ENCODE measurements around the gene TOMM22.
"Not testable (repeated sequence)": the region's sequence is repeated elsewhere in the genome, so short reads cannot be mapped to it uniquely, and the experiment has no call there.

The TOMM22 gene

GRCh38 chr22:38681582-38682335 is at the start of gene TOMM22:
Gene TOMM22 (plus strand): TSS chr22:38681957. CDS start chr22:38681979, 22 bp downstream.
- DNase-seq (ENCODE audit: low spot score), result peak; percentile 90

GRCh38 chr22:38632528-38632927 is 49.2 kb upstream of the TOMM22 start:
- DNase-seq (ENCODE audit: low spot score), result no peak

- no peak for DNase-seq (ENCODE audit: low spot score)
Measured at GRCh38 chr22:38638216-38638615, 43.5 kb upstream of the TOMM22 start.

GRCh38 chr22:38638728-38639127 is 43.0 kb upstream of the TOMM22 start:
- no peak for DNase-seq (ENCODE audit: low spot score)

- DNase-seq (ENCODE audit: low spot score), result no peak
Measured at GRCh38 chr22:38641476-38642040, 40.2 kb upstream of the TOMM22 start.

GRCh38 chr22:38644245-38644644 is 37.5 kb upstream of the TOMM22 start:
- not testable (repeated sequence) for DNase-seq (ENCODE audit: low spot score)

- no peak for DNase-seq (ENCODE audit: low spot score)
Measured at GRCh38 chr22:38645430-38645829, 36.3 kb upstream of the TOMM22 start.

- DNase-seq (ENCODE audit: low spot score), result no peak
Measured at GRCh38 chr22:38649841-38650522, 31.8 kb upstream of the TOMM22 start.

- peak; percentile 39 for DNase-seq (ENCODE audit: low spot score)
Measured at GRCh38 chr22:38652859-38653258, 28.9 kb upstream of the TOMM22 start.

GRCh38 chr22:38653741-38654140 is 28.0 kb upstream of the TOMM22 start:
- no peak for DNase-seq (ENCODE audit: low spot score)

GRCh38 chr22:38655519-38656255 is 26.1 kb upstream of the TOMM22 start:
- DNase-seq (ENCODE audit: low spot score), result peak; percentile 44

GRCh38 chr22:38656256-38657044 is 25.3 kb upstream of the TOMM22 start, which contains the start of the genes CBY1 and FAM227A:
Gene CBY1 (plus strand): TSS chr22:38656638. CDS start chr22:38668055, 11,417 bp downstream.
Gene FAM227A (minus strand): TSS chr22:38656392. CDS start chr22:38650168, 6,224 bp downstream.
- peak; percentile 88 for DNase-seq (ENCODE audit: low spot score)

GRCh38 chr22:38657045-38657909 is 24.5 kb upstream of the TOMM22 start:
- DNase-seq (ENCODE audit: low spot score), result peak; percentile 71

- DNase-seq (ENCODE audit: low spot score), result no peak
Measured at GRCh38 chr22:38674888-38675287, 6.9 kb upstream of the TOMM22 start.

- no peak for DNase-seq (ENCODE audit: low spot score)
Measured at GRCh38 chr22:38675833-38676232, 5.9 kb upstream of the TOMM22 start.

- no peak for DNase-seq (ENCODE audit: low spot score)
Measured at GRCh38 chr22:38684895-38685294, 3.1 kb downstream of the TOMM22 start.

GRCh38 chr22:38685761-38686160 is 4.0 kb downstream of the TOMM22 start:
- no peak for DNase-seq (ENCODE audit: low spot score)

GRCh38 chr22:38689651-38690050 is 7.9 kb downstream of the TOMM22 start:
- DNase-seq (ENCODE audit: low spot score), result no peak

- no peak for DNase-seq (ENCODE audit: low spot score)
Measured at GRCh38 chr22:38694049-38694448, 12.3 kb downstream of the TOMM22 start.

- no peak for DNase-seq (ENCODE audit: low spot score)
Measured at GRCh38 chr22:38694940-38695339, 13.2 kb downstream of the TOMM22 start.

Data from NAMALWA (cell line).